Astrocyte (in vitro differentiated cells and primary cell): ENCODE results near the gene NLGN3.

Experiments
- EZH2 ChIP-seq: IDR thresholded peaks from 2 replicates; pipeline ENCODE4 v1.6.1; 2012; ENCODE audit warnings: mild to moderate bottlenecking, low read length, inconsistent platforms; ENCODE audit not compliant: insufficient read depth
- TF ChIP-seq, protein P1 (sequence below): IDR thresholded peaks from 2 replicates; pipeline ENCODE4 v1.5.1; 2011; ENCODE audit warnings: low read depth, mild to moderate bottlenecking, inconsistent platforms, low read length, moderate library complexity; ENCODE audit not compliant: insufficient read depth

DNA sequence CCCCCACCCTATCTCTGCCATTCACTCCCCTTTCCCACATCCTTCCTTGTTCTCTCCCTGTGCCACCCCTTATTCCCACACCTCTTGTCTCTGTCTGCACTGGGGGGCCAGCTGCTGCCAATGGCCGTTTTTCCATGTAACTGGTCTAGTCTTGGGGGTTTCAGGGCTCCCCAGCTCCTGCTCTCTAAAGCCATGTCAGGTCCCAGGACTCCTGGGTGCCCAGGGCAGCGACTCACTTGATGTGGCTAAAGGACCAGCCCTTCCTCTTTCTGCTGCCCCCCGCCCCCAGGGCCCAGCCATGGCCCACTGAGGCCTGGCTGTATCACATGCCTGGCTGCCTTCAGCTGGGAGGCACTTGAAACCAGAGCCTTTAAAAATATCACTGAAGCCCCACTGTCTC, 10.0 kb downstream of the NLGN3 start:
- TF ChIP-seq, protein P1, sequence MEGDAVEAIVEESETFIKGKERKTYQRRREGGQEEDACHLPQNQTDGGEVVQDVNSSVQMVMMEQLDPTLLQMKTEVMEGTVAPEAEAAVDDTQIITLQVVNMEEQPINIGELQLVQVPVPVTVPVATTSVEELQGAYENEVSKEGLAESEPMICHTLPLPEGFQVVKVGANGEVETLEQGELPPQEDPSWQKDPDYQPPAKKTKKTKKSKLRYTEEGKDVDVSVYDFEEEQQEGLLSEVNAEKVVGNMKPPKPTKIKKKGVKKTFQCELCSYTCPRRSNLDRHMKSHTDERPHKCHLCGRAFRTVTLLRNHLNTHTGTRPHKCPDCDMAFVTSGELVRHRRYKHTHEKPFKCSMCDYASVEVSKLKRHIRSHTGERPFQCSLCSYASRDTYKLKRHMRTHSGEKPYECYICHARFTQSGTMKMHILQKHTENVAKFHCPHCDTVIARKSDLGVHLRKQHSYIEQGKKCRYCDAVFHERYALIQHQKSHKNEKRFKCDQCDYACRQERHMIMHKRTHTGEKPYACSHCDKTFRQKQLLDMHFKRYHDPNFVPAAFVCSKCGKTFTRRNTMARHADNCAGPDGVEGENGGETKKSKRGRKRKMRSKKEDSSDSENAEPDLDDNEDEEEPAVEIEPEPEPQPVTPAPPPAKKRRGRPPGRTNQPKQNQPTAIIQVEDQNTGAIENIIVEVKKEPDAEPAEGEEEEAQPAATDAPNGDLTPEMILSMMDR = no peak
- no peak for TF ChIP-seq EZH2
